Uterus (tissue), 4 donors: ENCODE results near the gene CADM2. TPM values are rescaled to one million over a fixed set of nuclear protein-coding genes. Genes with fewer than 3 reads are reported as not detected.

ENCODE experiments used
- DNase-seq, 2 donors: peaks; one replicate each; pipeline ENCODE4 v3.0.0-alpha.2; 2019 to 2020
- H3K27ac ChIP-seq, 2 donors: fragments of 200-600 bp; sonication (generic); 1 replicate in 1 of 2; 2 replicates in 1 of 2; pipeline ENCODE4 v1.5.1; 2016 to 2018
- H3K27me3 ChIP-seq, 2 donors: fragments of 200-600 bp; sonication (generic); one replicate each; pipeline ENCODE4 v1.5.1; 2018 to 2019; ENCODE audit warnings: control low read depth in 1 of 2
- H3K36me3 ChIP-seq, 2 donors: fragments of 200-600 bp; sonication (generic); one replicate each; pipeline ENCODE4 v1.5.1; 2019; ENCODE audit warnings: control low read depth in 1 of 2
- H3K4me1 ChIP-seq, 2 donors: fragments of 200-600 bp; sonication (generic); one replicate each; pipeline ENCODE4 v1.5.1; 2018 to 2019; ENCODE audit warnings: control low read depth in 1 of 2
- H3K4me3 ChIP-seq, 2 donors: fragments of 200-600 bp; sonication (generic); 1 replicate in 1 of 2; 2 replicates in 1 of 2; pipeline ENCODE4 v1.5.1; 2018 to 2019; ENCODE audit warnings: mild to moderate bottlenecking in 1 of 2
- H3K9me3 ChIP-seq, 2 donors: fragments of 200-600 bp; sonication (generic); one replicate each; pipeline ENCODE4 v1.5.1; 2019; ENCODE audit warnings: control low read depth in 1 of 2
- CTCF ChIP-seq, 4 experiments: fragments of 200-600 bp in 2 of 4; fragments of 450-650 bp in 2 of 4; sonication (generic) in 2 of 4; IDR thresholded peaks; one replicate each; pipeline ENCODE4 v1.5.1; 2016 to 2019; ENCODE audit warnings: antibody characterized with exemption in 4 of 4, mild to moderate bottlenecking in 2 of 4, moderate library complexity in 1 of 4
- POLR2A ChIP-seq, 2 donors: fragments of 450-650 bp; IDR thresholded peaks; one replicate each; pipeline ENCODE4 v1.6.1; 2016; ENCODE audit warnings: antibody characterized with exemption in 2 of 2, mild to moderate bottlenecking in 1 of 2, moderate library complexity in 1 of 2
- intact Hi-C: fragments of 100-400 bp; cut with DNase I; formaldehyde crosslinking; loops from one replicate; pipeline ENCODE4 v1.15.1; 2023; ENCODE audit warnings: low total_unique reads
- total RNA-seq, 4 donors: library from RNA; depleted of rRNA in 3 of 4; stranded (reverse); fragments of >200 nt in 3 of 4; gene quantifications; one replicate each; pipeline versions ENCODE4 v1.1.0 to v1.2.4, GENCODE V29; 2014 to 2023
- donor health status: DM: yes; HTN: yes; CAD: no.

Gene CADM2
- total RNA-seq, 4 donors from 2014 or later, result 0.29 to 6.6 (median 0.85) TPM; not detected in 1

GRCh38 chr3:84974347-84974746, 15.6 kb downstream of the CADM2 start:
- Histone ChIP-seq H3K4me3 (no peak overlapping the region), H3K9me3 (no peaks in the 10 kb centered on the region), H3K4me1 (no peaks in the 10 kb centered on the region), H3K27ac (no peak overlapping the region), H3K36me3 (no peaks in the 10 kb centered on the region), H3K27me3 (no peaks in the 10 kb centered on the region)
- no peak for DNase-seq
- no peak for TF ChIP-seq CTCF (IDR thresholded peaks at IDR 0.05)
- TF ChIP-seq POLR2A (IDR thresholded peaks at IDR 0.05), result no peak
- intact Hi-C loops, result no loop called here

GRCh38 chr3:84977021-84977420, 18.2 kb downstream of the CADM2 start:
- Histone ChIP-seq H3K27me3 (no peaks in the 10 kb centered on the region), H3K36me3 (no peaks in the 10 kb centered on the region), H3K4me1 (no peaks in the 10 kb centered on the region), H3K9me3 (no peaks in the 10 kb centered on the region), H3K27ac (no peak overlapping the region), H3K4me3 (no peak overlapping the region)
- DNase-seq, result no peak
- TF ChIP-seq POLR2A (IDR thresholded peaks at IDR 0.05) (no peak), CTCF (IDR thresholded peaks at IDR 0.05) (no peak)
- intact Hi-C loops, result no loop called here

GRCh38 chr3:84978843-84979242, 20.1 kb downstream of the CADM2 start:
- H3K27me3 ChIP-seq, result no peaks in the 10 kb centered on the region
- DNase-seq, result no peak
- no peak overlapping the region for H3K27ac ChIP-seq
- intact Hi-C loops, result no loop called here
- no peaks in the 10 kb centered on the region for H3K9me3 ChIP-seq
- no peak for TF ChIP-seq POLR2A (IDR thresholded peaks at IDR 0.05)
- no peak for TF ChIP-seq CTCF (IDR thresholded peaks at IDR 0.05)
- H3K4me3 ChIP-seq, result no peak overlapping the region
- no peaks in the 10 kb centered on the region for H3K36me3 ChIP-seq
- no peaks in the 10 kb centered on the region for H3K4me1 ChIP-seq

- intact Hi-C loops, result no loop called here
- TF ChIP-seq POLR2A (IDR thresholded peaks at IDR 0.05) (no peak), CTCF (IDR thresholded peaks at IDR 0.05) (no peak)
- H3K27ac ChIP-seq, result no peak overlapping the region
- no peaks in the 10 kb centered on the region for H3K36me3 ChIP-seq
- no peak overlapping the region for H3K4me3 ChIP-seq
- H3K27me3 ChIP-seq, result no peaks in the 10 kb centered on the region
- no peaks in the 10 kb centered on the region for H3K4me1 ChIP-seq
- no peak for DNase-seq
- no peaks in the 10 kb centered on the region for H3K9me3 ChIP-seq
Observed at GRCh38 chr3:84980011-84980410, 21.2 kb downstream of the CADM2 start.

GRCh38 chr3:84980456-84980855, 21.7 kb downstream of the CADM2 start:
- no peak for DNase-seq
- Histone ChIP-seq H3K4me3 (no peak overlapping the region), H3K9me3 (no peaks in the 10 kb centered on the region), H3K4me1 (no peaks in the 10 kb centered on the region), H3K36me3 (no peaks in the 10 kb centered on the region), H3K27ac (no peak overlapping the region), H3K27me3 (no peaks in the 10 kb centered on the region)
- TF ChIP-seq POLR2A (IDR thresholded peaks at IDR 0.05), result no peak
- TF ChIP-seq CTCF (IDR thresholded peaks at IDR 0.05), result no peak
- intact Hi-C loops, result no loop called here
